ENCODE data around the gene BAX.

DNA sequence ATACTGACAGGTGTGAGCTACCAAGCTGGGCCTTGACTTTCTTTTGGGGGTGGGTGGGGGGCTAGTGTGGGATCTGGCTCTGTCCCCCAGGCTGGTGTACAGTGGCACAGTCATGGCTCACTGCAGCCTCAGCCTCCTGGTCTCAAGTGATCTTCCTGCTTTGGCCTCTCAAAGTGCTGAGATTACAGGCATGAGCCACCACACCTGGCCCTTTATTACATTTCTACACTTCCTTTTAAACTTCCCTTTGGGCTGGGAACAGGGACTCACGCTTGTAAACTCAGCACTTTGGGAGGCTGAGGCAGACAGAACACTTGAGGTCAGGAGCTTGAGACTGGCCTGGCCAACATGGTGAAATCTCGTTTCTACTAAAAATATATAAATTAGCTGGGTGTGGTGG lies 22.4 kb downstream of the BAX start:
- TF ChIP-seq, protein P1, sequence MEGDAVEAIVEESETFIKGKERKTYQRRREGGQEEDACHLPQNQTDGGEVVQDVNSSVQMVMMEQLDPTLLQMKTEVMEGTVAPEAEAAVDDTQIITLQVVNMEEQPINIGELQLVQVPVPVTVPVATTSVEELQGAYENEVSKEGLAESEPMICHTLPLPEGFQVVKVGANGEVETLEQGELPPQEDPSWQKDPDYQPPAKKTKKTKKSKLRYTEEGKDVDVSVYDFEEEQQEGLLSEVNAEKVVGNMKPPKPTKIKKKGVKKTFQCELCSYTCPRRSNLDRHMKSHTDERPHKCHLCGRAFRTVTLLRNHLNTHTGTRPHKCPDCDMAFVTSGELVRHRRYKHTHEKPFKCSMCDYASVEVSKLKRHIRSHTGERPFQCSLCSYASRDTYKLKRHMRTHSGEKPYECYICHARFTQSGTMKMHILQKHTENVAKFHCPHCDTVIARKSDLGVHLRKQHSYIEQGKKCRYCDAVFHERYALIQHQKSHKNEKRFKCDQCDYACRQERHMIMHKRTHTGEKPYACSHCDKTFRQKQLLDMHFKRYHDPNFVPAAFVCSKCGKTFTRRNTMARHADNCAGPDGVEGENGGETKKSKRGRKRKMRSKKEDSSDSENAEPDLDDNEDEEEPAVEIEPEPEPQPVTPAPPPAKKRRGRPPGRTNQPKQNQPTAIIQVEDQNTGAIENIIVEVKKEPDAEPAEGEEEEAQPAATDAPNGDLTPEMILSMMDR (IDR thresholded peaks at IDR 0.05) = no peak
- TF ChIP-seq POLR2A (IDR thresholded peaks at IDR 0.05) = no peak
- TF ChIP-seq EP300 (IDR thresholded peaks at IDR 0.05) = no peak

Data from tibial nerve (tissue), 4 donors.